HEK293 (cell line): ENCODE data around the gene ARHGAP26.

ENCODE experiments used
- CTCF ChIA-PET: fragments of 350-600 bp; formaldehyde crosslinking; extraction: SDS; loops from one replicate; lab custom pipeline; 2021; ENCODE audit warnings: antibody characterized with exemption; lab: Yijun Ruan, JAX
- POLR2A ChIA-PET: fragments of 300-600 bp; formaldehyde crosslinking; extraction: SDS; loops from one replicate; lab custom pipeline; 2020; ENCODE audit warnings: antibody characterized with exemption, inconsistent platforms; lab: Yijun Ruan, JAX
- H3K27ac ChIP-seq: fragments of 200-500 bp; sonication (Bioruptor generic); 2 replicates; pipeline ENCODE4 v1.5.1; 2014; ENCODE audit warnings: low read depth, low read length, control low read depth, inconsistent platforms; ENCODE audit errors: extremely low read depth
- H3K36me3 ChIP-seq, 2 experiments: fragments of 200-500 bp in 1 of 2; sonication (Bioruptor generic) in 1 of 2; 1 replicate in 1 of 2; 2 replicates in 1 of 2; pipeline ENCODE4 v1.5.1; 2014 to 2017; ENCODE audit warnings: inconsistent platforms in 2 of 2, low read length in 2 of 2; ENCODE audit not compliant: control insufficient read depth in 2 of 2, insufficient read depth in 1 of 2
- H3K4me1 ChIP-seq: fragments of 200-500 bp; sonication (Bioruptor generic); 2 replicates; pipeline ENCODE4 v1.5.1; 2014; ENCODE audit warnings: mild to moderate bottlenecking, low read length, inconsistent platforms; ENCODE audit not compliant: control insufficient read depth, insufficient read depth
- H3K4me3 ChIP-seq: 2 replicates; pipeline ENCODE4 v1.5.1; 2011; ENCODE audit warnings: low read depth, mild to moderate bottlenecking, control low read depth, low read length, moderate library complexity
- H3K9me3 ChIP-seq: fragments of 200-500 bp; sonication (Bioruptor generic); 2 replicates; pipeline ENCODE4 v1.5.1; 2014; ENCODE audit warnings: low read depth, low read length, inconsistent platforms; ENCODE audit not compliant: control insufficient read depth, insufficient read depth
- BCL11A ChIP-seq: fragments of 450-650 bp; formaldehyde crosslinking; IDR thresholded peaks from 2 replicates; pipeline ENCODE4 v1.5.1; 2016; ENCODE audit warnings: low read depth, missing biosample characterization, missing genetic modification characterization
- GLIS2 ChIP-seq: fragments of 450-650 bp; formaldehyde crosslinking; IDR thresholded peaks from 2 replicates; pipeline ENCODE4 v1.5.1; 2016; ENCODE audit warnings: missing biosample characterization, missing genetic modification characterization
- KLF1 ChIP-seq: fragments of 450-650 bp; formaldehyde crosslinking; IDR thresholded peaks from 2 replicates; pipeline ENCODE4 v1.5.1; 2016; ENCODE audit warnings: missing biosample characterization, missing genetic modification characterization
- MEIS1 ChIP-seq: sonication (generic); formaldehyde crosslinking; IDR thresholded peaks from 2 replicates; pipeline ENCODE4 v1.8.1; 2022; ENCODE audit warnings: missing genetic modification reagents, mild to moderate bottlenecking, borderline replicate concordance
- MYNN ChIP-seq: fragments of 450-650 bp; formaldehyde crosslinking; IDR thresholded peaks from 2 replicates; pipeline ENCODE4 v1.5.1; 2016; ENCODE audit warnings: missing biosample characterization, missing genetic modification characterization, borderline replicate concordance
- REPIN1 ChIP-seq: fragments of 450-650 bp; formaldehyde crosslinking; IDR thresholded peaks from 2 replicates; pipeline ENCODE4 v1.5.1; 2017; ENCODE audit warnings: missing biosample characterization, missing genetic modification characterization, low read depth
- SETDB1 ChIP-seq: IDR thresholded peaks from one replicate; pipeline ENCODE4 v1.6.1; 2017; ENCODE audit warnings: mild to moderate bottlenecking, low read length, moderate library complexity, mixed read lengths; ENCODE audit not compliant: insufficient read length
- SP3 ChIP-seq: fragments of 450-650 bp; formaldehyde crosslinking; IDR thresholded peaks from 2 replicates; pipeline ENCODE4 v1.5.1; 2016; ENCODE audit warnings: missing biosample characterization, missing genetic modification characterization
- ZNF112 ChIP-seq: fragments of 450-650 bp; formaldehyde crosslinking; IDR thresholded peaks from 2 replicates; pipeline ENCODE4 v1.5.0; 2017; ENCODE audit warnings: missing biosample characterization, missing genetic modification characterization
- ZNF140 ChIP-seq: fragments of 450-650 bp; formaldehyde crosslinking; IDR thresholded peaks from 2 replicates; pipeline ENCODE4 v1.5.1; 2016; ENCODE audit warnings: missing biosample characterization, missing genetic modification characterization
- ZNF174 ChIP-seq: fragments of 450-650 bp; formaldehyde crosslinking; IDR thresholded peaks from 2 replicates; pipeline ENCODE4 v1.5.0; 2017; ENCODE audit warnings: missing biosample characterization, mild to moderate bottlenecking, missing genetic modification characterization
- ZNF175 ChIP-seq: fragments of 450-650 bp; formaldehyde crosslinking; IDR thresholded peaks from 2 replicates; pipeline ENCODE4 v1.5.1; 2016; ENCODE audit warnings: missing biosample characterization, missing genetic modification characterization
- ZNF223 ChIP-seq: fragments of 450-650 bp; formaldehyde crosslinking; IDR thresholded peaks from 2 replicates; pipeline ENCODE4 v1.5.1; 2016; ENCODE audit warnings: missing biosample characterization, missing genetic modification characterization
- ZNF24 ChIP-seq: fragments of 450-650 bp; formaldehyde crosslinking; IDR thresholded peaks from 2 replicates; pipeline ENCODE4 v1.5.1; 2016; ENCODE audit warnings: missing biosample characterization, missing genetic modification characterization
- ZNF302 ChIP-seq: fragments of 450-650 bp; formaldehyde crosslinking; IDR thresholded peaks from 2 replicates; pipeline ENCODE4 v1.5.1; 2016; ENCODE audit warnings: missing biosample characterization, missing genetic modification characterization, low read depth
- ZNF324 ChIP-seq: fragments of 450-650 bp; formaldehyde crosslinking; IDR thresholded peaks from 2 replicates; pipeline ENCODE4 v1.5.1; 2016; ENCODE audit warnings: missing biosample characterization, missing genetic modification characterization
- ZNF362 ChIP-seq: fragments of 450-650 bp; formaldehyde crosslinking; IDR thresholded peaks from 2 replicates; pipeline ENCODE4 v1.5.1; 2016; ENCODE audit warnings: missing biosample characterization, missing genetic modification characterization
- ZNF366 ChIP-seq: fragments of 450-650 bp; formaldehyde crosslinking; conservative IDR thresholded peaks from 2 replicates; pipeline ENCODE4 v1.5.1; 2016; ENCODE audit warnings: missing biosample characterization, missing genetic modification characterization
- ZNF391 ChIP-seq: fragments of 450-650 bp; formaldehyde crosslinking; IDR thresholded peaks from 2 replicates; pipeline ENCODE4 v1.5.1; 2016; ENCODE audit warnings: low read depth, missing biosample characterization, missing genetic modification characterization, borderline replicate concordance
- ZNF404 ChIP-seq: fragments of 450-650 bp; formaldehyde crosslinking; IDR thresholded peaks from 2 replicates; pipeline ENCODE4 v1.5.1; 2017; ENCODE audit warnings: missing biosample characterization, missing genetic modification characterization
- ZNF416 ChIP-seq: fragments of 450-650 bp; formaldehyde crosslinking; IDR thresholded peaks from 2 replicates; pipeline ENCODE4 v1.5.1; 2016; ENCODE audit warnings: missing biosample characterization, missing genetic modification characterization
- ZNF510 ChIP-seq: fragments of 450-650 bp; formaldehyde crosslinking; IDR thresholded peaks from 2 replicates; pipeline ENCODE4 v1.5.1; 2018; ENCODE audit warnings: mild to moderate bottlenecking, missing genetic modification characterization, missing biosample characterization; ENCODE audit not compliant: insufficient replicate concordance
- ZNF530 ChIP-seq: fragments of 450-650 bp; formaldehyde crosslinking; IDR thresholded peaks from 2 replicates; pipeline ENCODE4 v1.5.1; 2016; ENCODE audit warnings: low read depth, missing biosample characterization, missing genetic modification characterization
- ZNF548 ChIP-seq: fragments of 450-650 bp; formaldehyde crosslinking; IDR thresholded peaks from 2 replicates; pipeline ENCODE4 v1.5.1; 2016; ENCODE audit warnings: missing biosample characterization, missing genetic modification characterization
- ZNF654 ChIP-seq: fragments of 450-650 bp; formaldehyde crosslinking; IDR thresholded peaks from 2 replicates; pipeline ENCODE4 v1.5.1; 2016; ENCODE audit warnings: low read depth, missing biosample characterization, missing genetic modification characterization
- ZNF660 ChIP-seq: fragments of 450-650 bp; IDR thresholded peaks from 2 replicates; pipeline ENCODE4 v1.5.1; 2018; ENCODE audit warnings: missing biosample characterization, mild to moderate bottlenecking, missing genetic modification characterization
- ZNF670 ChIP-seq: fragments of 450-650 bp; formaldehyde crosslinking; IDR thresholded peaks from 2 replicates; pipeline ENCODE4 v1.5.1; 2016; ENCODE audit warnings: missing biosample characterization, missing genetic modification characterization, low read depth
- TF ChIP-seq, protein P1 (sequence below): fragments of 450-650 bp; formaldehyde crosslinking; IDR thresholded peaks from 2 replicates; pipeline ENCODE4 v1.5.1; 2016; ENCODE audit warnings: missing biosample characterization, missing genetic modification characterization

Gene ARHGAP26

GRCh38 chr5:143195491-143195890, 425.3 kb downstream of the ARHGAP26 start:
- ChIA-PET CTCF (interaction anchor here (0.5 to 1.5 kb wide), 3 partner anchors 14 to 179 kb away, joined by 3 to 7 read pairs (median 3); no protein-coding TSS in a partner anchor), POLR2A (no interaction called here)
- Histone ChIP-seq H3K4me1 (no peaks in the 10 kb centered on the region; the same call in 1 of the 2 replicates), H3K9me3 (no peaks in the 10 kb centered on the region), H3K27ac (no peak overlapping the region), H3K4me3 (no peak overlapping the region), H3K36me3 (no peaks in the 10 kb centered on the region)
- TF ChIP-seq ZNF324 (tag by site-specific recombination), result no peak
- no peak for TF ChIP-seq SP3
- no peak for TF ChIP-seq GLIS2 (tag by site-specific recombination)
- no peak for TF ChIP-seq ZNF175 (tag by site-specific recombination)
- no peak for TF ChIP-seq BCL11A (tag by site-specific recombination)
- no peak for TF ChIP-seq ZNF404 (tag by site-specific recombination)
- TF ChIP-seq ZNF660 (tag by site-specific recombination), result no peak
- no peak for TF ChIP-seq ZNF366 (tag by site-specific recombination)
- TF ChIP-seq ZNF140, result no peak
- TF ChIP-seq ZNF548, result no peak

DNA sequence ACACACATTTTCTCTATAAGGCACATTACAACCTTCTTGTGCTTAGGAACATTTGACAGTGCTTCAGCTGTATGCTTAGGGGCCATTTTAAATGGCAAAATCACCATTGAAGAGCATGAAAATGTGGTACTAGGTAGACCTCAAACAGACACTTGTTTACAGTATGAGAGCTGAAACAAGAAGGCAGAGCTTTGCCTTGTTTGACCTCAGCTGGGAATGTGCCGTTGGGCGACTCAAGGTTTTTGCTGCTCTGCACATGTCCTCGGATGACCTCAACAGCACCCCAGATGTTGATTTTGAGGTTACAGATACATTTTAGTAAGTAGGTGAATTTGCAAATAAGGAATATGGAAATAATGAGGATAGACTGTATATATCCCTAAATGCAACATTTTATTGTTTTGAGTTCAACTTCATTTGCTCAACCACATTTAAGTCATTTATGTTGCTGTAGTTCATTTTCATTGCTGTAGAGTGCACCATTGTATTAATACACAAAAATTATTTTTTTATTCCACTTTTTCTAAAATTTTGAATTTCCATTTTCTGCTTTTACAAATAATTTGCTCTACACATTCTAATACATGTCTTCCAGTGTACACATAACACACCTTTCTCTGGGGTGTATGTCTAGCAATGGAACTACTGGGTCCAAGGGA, 426.6 kb downstream of the ARHGAP26 start:
- ChIA-PET CTCF (interaction anchor here (1.5 kb wide), 1 partner anchor 180 kb away, joined by 7 read pairs; no protein-coding TSS in a partner anchor), POLR2A (no interaction called here)
- TF ChIP-seq ZNF391 (tag by site-specific recombination) (no peak), ZNF548 (no peak), SETDB1 (no peak), MEIS1 (CRISPR knock-in tag) (no peak), ZNF530 (tag by site-specific recombination) (no peak), ZNF670 (tag by site-specific recombination) (no peak)
- TF ChIP-seq, protein P1, sequence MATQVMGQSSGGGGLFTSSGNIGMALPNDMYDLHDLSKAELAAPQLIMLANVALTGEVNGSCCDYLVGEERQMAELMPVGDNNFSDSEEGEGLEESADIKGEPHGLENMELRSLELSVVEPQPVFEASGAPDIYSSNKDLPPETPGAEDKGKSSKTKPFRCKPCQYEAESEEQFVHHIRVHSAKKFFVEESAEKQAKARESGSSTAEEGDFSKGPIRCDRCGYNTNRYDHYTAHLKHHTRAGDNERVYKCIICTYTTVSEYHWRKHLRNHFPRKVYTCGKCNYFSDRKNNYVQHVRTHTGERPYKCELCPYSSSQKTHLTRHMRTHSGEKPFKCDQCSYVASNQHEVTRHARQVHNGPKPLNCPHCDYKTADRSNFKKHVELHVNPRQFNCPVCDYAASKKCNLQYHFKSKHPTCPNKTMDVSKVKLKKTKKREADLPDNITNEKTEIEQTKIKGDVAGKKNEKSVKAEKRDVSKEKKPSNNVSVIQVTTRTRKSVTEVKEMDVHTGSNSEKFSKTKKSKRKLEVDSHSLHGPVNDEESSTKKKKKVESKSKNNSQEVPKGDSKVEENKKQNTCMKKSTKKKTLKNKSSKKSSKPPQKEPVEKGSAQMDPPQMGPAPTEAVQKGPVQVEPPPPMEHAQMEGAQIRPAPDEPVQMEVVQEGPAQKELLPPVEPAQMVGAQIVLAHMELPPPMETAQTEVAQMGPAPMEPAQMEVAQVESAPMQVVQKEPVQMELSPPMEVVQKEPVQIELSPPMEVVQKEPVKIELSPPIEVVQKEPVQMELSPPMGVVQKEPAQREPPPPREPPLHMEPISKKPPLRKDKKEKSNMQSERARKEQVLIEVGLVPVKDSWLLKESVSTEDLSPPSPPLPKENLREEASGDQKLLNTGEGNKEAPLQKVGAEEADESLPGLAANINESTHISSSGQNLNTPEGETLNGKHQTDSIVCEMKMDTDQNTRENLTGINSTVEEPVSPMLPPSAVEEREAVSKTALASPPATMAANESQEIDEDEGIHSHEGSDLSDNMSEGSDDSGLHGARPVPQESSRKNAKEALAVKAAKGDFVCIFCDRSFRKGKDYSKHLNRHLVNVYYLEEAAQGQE (tag by site-specific recombination), result no peak

GRCh38 chr5:143197260-143197656, 427.1 kb downstream of the ARHGAP26 start:
- TF ChIP-seq ZNF416 (tag by site-specific recombination), result no peak
- TF ChIP-seq KLF1 (tag by site-specific recombination), result no peak
- TF ChIP-seq REPIN1 (tag by site-specific recombination), result no peak
- no peak for TF ChIP-seq ZNF223 (tag by site-specific recombination)
- TF ChIP-seq ZNF362, result no peak
- TF ChIP-seq ZNF302, result no peak
- TF ChIP-seq ZNF112 (tag by site-specific recombination), result no peak
- no peak for TF ChIP-seq ZNF24
- TF ChIP-seq MYNN, result no peak
- no peak for TF ChIP-seq ZNF174 (tag by site-specific recombination)
- no peak for TF ChIP-seq ZNF510
- no peak for TF ChIP-seq ZNF391 (tag by site-specific recombination)
- TF ChIP-seq ZNF654 (tag by site-specific recombination), result no peak
- no peak overlapping the region for H3K27ac ChIP-seq
- no peaks in the 10 kb centered on the region for H3K9me3 ChIP-seq
- H3K36me3 ChIP-seq, result no peaks in the 10 kb centered on the region
- H3K4me1 ChIP-seq, result peaks cover 3% of the 10 kb centered on the region
- no peak overlapping the region for H3K4me3 ChIP-seq
- ChIA-PET CTCF (interaction anchor here (1.5 kb wide), 1 partner anchor 180 kb away, joined by 7 read pairs; no protein-coding TSS in a partner anchor), POLR2A (no interaction called here)

More for the DNA sequence above, 426.6 kb downstream of the ARHGAP26 start:
- Histone ChIP-seq H3K4me3 (no peak overlapping the region), H3K27ac (no peak overlapping the region), H3K4me1 (peaks cover 3% of the 10 kb centered on the region), H3K9me3 (no peaks in the 10 kb centered on the region), H3K36me3 (no peaks in the 10 kb centered on the region)
